Measurements from ENCODE around the gene PGAM2.
A peak's percentile ranks its signal among the peaks of the same experiment; 100 is the strongest.
"Not testable (repeated sequence)": the region's sequence is repeated elsewhere in the genome, so short reads cannot be mapped to it uniquely, and the experiment has no call there.

Gene PGAM2

DNA sequence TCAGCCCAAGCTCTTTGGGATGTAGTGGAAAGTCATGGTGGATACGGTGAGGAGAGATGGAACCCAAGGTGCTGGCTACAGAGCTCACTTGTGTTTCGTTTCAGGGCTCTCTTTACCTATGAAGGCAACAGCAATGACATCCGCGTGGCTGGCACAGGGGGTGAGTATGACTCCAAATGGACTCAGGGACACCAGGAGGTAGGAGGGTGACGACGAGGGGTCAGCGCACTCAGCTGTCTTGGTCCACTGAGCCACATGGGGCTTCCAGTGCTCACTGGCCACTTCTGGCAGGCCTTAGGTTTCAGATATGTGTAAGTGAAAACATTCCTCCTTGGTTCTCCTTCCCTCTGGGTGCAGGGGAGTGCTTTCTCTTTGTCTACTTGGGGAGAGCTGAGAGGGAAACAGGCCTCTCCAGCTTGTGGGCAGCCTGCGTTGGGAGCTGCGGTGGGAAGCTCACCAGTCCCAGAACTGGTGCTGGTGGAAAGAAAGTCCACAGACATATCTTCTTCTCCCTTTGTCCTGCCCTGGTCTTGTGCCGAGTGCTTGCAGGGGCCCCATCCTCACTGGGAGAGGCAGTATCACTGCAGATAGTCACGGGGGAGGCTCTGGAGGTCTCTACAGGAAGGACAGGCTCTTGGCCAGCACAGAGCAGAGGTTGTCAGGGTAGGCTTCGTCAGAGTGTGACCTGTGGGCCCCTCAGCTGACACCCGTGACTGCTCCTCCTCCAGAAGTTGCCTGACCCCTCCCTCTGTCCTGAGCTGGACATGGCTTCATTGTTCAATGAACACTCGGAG lies 15.0 kb downstream of the PGAM2 start:
- no peak for DNase-seq (ENCODE audit: low spot score)

DNA sequence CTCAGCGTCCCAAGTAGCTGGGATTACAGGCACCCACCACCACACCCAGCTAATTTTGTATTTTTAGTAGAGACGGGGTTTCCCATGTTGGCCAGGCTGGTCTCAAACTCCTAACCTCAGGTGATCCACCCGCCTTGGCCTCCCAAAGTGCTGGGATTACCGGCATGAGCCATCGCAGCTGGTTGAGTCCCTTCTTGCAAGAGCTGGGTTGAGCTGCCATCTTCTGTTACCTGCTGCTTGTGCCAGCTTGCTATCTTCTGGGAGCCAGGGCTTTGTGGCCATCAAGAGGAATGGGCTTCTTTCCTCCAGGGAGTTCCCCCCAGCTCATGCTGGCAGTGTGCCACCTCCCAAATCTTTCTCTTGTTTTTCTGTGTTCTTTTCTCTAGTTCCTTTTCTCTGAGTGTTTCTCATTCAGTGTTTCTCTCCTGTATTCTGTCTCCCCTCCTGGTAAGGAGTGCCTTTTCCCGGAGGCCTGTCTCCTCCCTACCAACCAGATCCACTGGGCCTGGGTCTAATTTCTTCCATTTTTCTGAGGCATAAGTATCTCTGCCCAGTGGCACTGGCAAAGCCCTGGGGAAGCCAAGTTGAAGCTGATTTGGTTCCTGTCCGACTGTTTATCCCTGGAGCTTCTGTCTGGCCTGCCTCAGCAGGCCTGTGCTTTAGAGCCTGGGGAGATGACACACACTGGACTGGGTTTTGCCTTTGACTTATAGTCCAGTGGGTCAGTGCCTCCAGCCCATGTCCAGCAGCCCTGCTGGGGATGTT lies 17.2 kb downstream of the PGAM2 start:
- DNase-seq (ENCODE audit: low spot score) = no peak

DNA sequence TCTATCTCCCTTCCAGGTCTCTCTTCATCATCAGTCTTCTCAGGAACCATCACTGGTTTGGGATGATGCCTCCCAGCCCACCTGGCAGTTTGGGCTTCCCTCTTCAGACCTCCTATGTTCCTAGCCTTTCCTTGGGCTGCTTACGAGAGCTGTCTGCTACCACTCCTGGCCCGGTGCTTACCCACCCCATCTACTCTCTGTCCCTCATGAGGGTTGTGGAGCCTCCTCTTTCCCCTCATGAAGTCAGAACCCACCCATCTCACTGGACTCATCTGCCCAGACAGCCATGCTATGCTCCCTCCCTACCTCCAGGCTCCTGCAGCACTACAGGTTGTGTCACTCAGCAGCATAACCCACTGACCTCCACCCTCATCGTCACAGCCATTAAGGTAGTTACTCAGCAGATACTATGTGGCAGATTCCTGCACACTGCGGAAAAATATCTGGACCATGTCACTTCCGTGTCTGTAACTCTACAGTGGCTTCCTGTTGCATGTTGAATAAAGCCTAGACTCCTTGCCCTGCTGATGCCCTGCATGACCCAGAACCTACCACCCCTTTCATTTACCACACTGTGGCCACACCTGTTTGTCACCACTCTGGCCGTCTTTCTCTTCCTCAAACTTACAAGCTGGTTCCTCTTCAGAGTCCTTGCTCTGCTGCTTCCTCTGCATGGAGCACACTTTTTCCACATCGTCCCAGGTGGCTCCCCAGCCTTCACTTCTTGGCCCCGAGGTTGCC lies 18.9 kb downstream of the PGAM2 start:
- peak; percentile 34 for DNase-seq (ENCODE audit: low spot score)

DNA sequence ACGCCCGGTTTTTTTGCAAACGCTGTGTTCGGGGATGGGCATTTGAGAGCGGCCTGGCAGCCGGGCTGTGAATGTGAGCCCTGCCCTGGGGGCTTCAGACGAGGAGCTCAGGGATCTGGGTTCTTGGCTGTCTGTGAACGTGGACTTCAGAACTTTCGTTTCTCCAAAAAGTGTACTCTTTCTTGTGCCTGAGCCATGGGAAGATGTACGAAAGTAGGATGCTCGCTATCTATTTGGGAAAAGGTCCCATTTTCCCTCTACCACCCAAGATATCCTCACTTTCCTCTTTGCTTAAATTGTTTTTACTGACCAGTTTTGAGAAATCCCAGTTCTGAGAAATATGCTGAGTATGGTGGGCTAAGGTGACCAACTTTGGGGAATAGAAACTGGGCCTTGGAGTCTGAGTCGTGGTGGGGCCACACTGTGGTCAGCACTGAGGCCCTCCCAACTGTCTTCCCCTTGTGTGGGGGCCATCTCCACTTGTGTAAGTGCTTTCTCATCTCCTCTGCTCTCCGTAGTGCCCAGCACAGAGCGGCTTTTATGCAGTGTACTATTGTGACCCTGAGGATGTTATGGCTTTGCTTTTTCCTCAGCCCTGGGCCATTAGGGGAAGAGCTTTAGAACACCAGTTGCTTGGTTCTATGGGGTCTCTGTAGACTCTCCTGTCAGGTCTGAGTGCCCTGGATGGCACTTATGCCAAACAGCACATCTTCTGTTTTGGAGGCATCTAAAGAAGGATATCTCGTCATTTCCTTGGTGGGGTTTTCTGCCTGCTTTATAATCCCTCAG lies 19.9 kb downstream of the PGAM2 start:
- DNase-seq (ENCODE audit: low spot score) = no peak

DNA sequence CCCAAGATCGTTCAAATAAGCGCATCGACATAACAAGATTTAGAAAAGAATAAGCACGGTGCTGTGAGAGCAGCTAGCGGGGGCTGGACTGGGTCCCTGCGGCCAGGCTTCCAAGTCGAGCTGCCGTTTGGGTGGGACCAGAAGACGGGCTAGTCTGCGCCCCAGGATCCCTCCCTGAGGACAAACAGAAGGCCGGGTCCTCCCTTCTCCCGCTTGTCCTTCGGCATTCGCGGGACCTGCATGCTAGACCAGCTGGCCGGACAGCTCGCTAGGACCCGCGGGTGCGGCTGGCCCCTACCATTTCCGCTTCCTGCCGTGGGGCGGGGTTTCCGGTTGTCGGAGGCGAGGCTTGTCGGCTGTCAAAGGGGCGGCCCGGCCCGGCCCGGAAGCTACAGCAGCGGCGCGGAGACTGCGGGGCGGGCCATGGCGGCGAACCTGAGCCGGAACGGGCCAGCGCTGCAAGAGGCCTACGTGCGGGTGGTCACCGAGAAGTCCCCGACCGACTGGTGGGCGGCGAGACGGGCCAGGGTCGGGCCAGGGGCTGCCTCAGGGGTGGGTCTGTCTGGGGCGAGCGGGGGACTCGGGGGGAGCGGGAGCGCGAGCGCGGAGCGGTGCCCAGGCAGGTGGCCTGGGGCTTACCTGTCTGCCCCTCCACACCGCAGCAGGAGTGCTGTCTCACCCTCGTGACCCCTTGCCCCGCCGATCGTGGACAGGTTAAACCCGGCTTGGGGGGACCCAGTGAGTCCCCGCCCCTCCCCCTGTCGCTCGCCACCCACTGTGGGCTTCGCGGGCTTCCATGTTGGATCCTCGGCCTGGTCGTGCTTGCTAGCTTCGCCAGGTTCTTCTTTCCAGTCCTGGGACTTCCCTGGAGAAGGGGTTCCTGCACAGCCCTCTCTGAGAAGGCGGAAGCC lies 20.8 kb downstream of the PGAM2 start, which contains the start of gene DBNL:
DBNL (plus strand) TSS at position 388 of the 911 bp plus-strand sequence; CDS start at position 424, 36 bp downstream.
- peak; percentile 86 for DNase-seq (ENCODE audit: low spot score)

DNA sequence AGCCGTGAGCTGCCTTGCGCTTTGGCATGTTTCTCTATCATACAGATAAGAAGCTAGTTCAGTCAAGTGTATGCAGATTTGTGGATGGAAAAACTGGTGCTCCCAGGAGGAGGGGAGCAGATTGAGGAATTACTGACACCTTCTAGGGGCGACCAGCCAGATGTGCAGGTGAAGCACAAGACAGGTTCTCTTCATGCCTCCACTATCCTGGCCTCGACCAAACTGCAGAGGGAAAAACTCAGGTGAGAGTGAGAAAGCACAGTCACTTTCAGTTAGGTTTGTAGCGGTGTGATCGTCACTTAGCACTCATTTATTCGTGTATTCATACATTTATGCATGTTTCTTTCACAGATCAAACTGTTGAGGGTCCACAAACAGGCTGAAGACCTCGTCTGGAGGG lies 21.5 kb downstream of the PGAM2 start:
- DNase-seq (ENCODE audit: low spot score) = no peak

DNA sequence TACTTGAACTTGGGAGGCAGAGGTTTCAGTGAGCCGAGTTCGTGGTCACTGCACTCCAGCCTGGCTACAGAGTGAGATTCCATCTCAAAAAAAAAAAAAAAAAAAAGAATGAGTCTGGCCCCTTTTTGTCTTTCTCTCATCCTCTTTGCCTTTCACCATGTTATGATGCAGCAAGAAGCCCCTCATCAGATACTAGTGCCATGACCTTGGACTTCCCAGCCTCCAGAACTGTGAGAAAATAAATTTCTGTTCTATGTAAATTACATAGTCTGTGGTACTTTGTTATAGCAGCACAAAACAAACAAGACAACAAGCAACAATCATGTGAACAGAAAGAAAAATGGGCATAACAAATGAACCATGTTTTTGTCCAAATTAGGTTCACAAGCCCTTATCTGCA lies 23.1 kb downstream of the PGAM2 start:
- no peak for DNase-seq (ENCODE audit: low spot score)

DNA sequence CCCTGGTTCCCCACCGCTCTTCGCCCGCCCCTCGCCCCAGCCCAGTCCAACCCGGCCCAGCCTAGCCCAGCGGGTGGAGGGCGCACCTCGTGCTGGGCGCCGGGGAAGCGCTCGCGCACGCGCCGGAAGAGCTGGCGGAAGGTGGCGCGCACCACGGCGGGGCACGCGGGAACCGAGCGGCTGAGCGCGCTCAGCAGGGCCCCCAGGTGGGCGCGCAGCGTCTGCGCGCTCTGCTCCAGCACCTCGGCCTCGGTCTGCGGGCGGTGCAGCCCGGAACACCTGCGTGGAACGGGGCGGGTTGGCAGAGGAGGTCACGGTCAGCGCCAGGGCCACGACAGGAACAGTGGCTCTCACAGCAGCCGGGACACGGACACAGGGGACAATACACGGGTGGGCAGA lies 24.9 kb downstream of the PGAM2 start:
- DNase-seq (ENCODE audit: low spot score) = peak; percentile 60

DNA sequence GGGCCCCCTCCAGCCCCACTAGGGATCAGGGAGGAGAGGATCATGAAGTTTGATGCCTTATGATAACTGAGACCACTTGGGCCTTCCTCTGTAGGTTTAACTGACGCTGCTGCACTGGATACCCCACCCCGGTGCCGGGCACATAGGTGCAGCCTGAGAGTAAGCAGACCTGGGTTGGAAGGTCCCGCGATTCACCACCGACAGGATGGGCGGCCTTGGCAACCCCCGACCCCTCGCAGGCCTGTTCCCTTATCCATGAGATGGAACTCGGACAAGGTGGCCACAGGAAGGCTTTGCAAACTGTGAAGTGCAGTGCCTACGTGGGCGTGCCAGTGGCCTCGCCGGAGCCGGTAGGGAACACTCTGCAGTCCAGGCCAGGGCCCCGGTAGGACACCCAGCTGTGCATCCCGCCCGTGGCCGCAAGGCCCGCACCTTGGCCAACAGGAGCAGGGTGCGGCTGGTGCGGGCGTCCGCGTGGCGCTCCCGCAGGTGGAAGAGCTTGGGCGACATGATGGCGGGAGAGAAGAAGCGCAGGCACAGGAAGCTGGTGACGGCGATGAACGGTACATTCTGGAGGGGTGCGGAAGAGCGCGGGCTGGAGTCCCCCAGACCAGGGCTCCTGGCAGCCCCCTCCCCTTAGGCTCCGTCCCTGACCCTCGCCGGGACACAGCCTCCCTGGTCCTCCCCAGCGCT lies 25.4 kb downstream of the PGAM2 start:
- not testable (repeated sequence) for DNase-seq (ENCODE audit: low spot score)

DNA sequence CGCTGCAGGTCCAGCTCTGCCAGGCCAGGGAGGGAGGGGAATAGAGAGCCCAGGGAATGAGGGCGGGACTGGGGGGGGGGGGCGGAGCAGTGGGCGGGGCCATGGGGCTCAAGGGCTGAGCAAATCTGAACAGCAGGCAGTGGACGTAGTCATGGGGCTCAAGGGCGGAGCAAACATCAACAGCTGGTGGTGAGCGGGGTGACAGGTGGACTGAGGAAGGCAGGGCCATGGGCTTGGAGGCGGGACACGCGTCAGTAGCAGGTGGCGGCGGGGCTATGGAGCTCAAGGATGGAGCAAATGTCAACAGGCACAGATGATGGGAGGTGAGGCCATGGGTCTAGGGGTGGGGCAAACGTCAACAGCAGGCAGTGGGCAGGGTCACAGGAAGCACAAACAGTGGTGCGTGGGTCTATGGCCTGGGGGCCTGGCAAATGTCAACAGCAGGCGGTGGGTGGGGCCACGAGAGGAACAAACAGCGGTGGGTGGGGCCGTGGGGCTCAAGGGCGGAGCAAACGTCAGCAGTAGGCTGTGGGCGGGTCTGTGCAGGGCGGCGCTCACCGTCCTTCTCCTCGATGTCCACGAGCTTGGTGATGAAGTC lies 26.3 kb downstream of the PGAM2 start:
- peak; percentile 78 for DNase-seq (ENCODE audit: low spot score)

DNA sequence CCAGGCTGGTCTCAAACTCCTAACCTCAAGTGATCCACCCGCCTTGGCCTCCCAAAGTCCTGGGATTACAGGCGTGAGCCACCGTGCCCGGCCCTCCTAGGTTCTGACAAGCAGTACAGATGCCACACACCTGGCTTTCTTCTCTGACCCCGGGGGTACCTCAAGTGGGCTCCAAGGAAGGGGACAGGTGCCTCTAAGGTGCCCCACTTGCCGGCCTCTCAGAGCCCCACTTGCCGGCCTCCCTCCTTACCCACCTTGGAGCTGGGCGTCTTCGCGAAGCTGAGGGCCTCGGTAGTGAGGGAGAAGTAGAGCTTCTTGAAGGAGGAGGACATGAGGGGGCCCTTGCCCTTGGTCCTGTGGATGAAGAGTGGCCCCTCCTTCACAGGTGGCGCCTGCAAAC lies 26.8 kb downstream of the PGAM2 start:
- not testable (repeated sequence) for DNase-seq (ENCODE audit: low spot score)

DNA sequence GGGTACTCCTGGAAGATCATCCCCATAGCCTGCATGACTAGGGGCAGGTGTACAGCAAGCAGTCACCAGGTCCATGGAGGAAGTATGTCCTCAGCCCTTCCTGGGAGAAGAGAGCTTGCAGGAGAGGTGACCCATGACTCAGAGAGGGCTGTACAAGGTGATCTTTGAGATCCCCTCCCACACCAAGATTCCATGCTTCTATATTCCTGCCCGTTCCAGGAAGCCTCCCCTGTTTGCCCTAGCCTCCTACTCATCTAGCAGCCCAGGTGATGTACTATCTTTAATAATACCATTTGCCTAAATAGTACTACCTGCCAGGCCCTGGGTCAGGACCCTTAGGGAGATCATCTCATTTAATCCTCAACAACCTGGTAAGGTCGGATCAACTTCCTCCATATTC lies 27.4 kb downstream of the PGAM2 start:
- DNase-seq (ENCODE audit: low spot score) = not testable (repeated sequence)

DNA sequence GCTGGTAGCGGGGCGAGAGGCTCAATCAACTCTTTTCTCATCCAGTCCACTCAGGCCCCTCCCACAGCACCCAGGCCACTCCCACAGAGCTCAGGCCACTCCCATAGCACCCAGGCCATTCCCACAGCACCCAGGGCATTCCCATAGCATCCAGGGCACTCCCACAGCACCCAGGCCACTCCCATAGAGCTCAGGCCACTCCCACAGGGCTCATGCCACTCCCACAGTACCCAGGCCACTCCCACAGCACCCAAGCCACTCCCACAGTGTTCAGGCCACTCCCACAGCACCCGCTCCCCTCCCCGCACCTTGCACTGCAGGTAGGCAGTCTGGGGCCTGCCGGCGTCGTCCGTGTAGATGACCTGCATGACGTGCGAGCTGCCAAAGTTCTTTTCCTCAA lies 29.0 kb downstream of the PGAM2 start:
- DNase-seq (ENCODE audit: low spot score) = not testable (repeated sequence)

DNA sequence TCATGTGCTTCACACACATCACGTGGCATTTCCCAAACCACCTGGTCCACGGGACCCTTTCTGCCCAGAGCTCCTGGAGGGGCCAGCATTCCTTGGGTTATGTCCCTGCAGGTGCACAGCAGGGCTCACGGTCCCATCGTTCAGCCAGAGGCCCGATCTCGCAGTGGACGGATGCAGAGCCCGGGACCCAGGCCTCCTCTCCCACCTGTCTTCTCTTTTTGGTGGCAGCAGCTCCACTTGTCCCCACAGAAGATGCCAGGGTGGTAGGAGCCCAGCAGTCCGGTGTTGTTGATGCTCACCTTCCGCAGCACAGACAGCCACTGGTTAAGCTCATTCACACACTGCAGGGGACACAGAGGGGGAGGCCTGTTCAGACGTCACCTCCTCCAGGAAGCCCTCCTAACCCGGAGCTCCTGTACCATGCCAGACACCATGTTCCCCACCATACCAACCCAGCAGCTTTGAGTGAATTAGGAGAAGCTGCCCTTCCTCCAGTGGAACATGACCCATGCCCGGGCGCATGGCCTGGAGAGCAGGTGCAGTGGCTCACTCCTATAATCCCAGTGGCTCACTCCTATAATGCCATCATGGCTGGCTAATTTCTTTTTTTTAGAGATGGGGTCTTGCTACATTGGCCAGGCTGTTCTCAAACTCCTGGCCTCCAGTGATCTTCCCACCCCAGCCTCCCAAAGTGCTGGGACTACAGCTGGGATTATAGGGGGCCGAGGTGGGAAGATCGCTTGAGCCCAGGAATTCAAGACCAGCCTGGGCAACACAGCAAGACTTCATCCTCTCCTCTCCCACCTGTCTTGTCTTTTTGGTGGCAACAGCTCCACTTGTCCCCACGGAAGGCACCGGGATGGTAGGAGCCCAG lies 31.2 kb downstream of the PGAM2 start:
- DNase-seq (ENCODE audit: low spot score) = not testable (repeated sequence)

DNA sequence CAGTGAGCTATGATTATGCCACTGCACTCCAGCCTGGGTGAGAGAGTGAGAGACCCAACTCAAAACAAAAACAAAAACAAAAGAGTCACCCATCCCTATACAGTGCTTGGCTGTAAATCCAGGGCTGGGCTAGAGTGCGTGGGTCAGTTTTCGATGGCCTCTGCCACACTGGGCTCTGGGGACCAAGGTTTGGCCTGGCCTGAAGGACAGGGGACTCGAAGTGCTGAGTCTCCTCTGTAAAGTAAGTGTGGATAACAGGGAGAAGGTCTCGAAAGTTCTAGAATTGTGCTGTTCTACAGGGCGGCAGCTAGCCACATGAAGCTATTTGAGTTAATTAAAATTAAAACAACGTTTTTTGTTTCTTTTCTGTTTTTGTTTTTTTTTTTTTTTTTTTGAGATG lies 33.3 kb downstream of the PGAM2 start:
- DNase-seq (ENCODE audit: low spot score) = not testable (repeated sequence)

DNA sequence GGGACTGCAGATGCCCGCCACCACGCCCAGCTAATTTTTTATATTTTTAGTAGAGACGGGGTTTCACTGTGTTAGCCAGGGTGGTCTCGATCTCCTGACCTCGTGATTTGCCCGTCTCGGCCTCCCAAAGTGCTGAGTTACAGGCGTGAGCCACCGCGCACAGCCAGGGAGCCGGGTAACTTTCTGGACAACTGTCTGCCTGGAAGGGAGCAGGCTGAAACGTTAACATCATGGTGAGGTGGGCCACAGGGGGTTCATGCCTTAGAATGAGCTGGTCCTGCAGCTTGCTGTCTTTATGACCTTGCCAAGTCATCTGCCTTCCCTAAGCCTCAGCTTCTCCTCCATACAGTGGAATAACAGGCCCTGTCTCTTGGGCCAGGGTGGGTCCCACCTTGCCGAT lies 34.0 kb downstream of the PGAM2 start:
- not testable (repeated sequence) for DNase-seq (ENCODE audit: low spot score)

DNA sequence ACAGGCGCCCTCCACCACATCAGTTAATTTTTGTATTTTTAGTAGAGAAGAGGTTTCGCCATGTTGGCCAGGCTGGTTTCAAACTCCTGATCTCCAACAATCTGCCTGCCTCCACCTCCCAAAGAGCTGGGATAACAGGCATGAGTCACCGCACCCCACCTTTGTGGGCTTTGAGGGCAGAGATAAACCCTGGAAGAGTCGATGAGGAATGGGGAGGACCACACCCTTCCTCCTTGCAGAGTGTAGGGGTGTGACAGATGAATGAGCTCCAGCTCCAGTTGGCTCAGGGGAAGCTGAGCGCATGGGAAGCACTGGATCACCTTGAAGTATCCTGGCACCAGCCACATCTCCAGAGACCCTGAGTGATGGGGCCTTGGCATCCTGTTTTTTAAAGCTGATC lies 35.3 kb downstream of the PGAM2 start:
- not testable (repeated sequence) for DNase-seq (ENCODE audit: low spot score)

DNA sequence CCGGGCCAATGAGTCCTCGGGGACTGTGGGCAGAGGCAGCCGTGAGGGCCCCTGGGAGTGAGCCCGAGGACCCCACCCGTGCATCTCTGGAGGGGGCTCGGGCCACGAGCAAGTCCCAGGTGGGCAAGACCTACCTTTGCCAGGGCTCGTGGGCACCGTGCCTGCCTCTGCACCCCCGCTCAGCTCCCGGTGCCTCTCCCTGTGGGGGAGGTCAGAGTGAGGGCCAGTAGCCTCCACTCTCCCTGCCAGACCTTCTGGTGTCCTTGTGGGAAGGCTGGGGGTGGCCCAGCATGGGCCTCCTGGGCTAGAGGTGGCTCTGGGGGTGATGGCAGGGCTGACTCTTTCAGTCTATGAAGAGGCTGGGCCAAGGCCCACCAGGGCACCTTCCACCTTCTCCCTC lies 35.9 kb downstream of the PGAM2 start:
- not testable (repeated sequence) for DNase-seq (ENCODE audit: low spot score)

Data from CD4-positive, alpha-beta T cell treated with Interleukin-6 at 100 ng/mL for 8 hours (primary cell).